Measurements from ENCODE around the gene MAPKBP1.

MAPKBP1 gene

GRCh38 chr15:41810651-41811431 lies 36.6 kb downstream of the MAPKBP1 start:
- intact Hi-C loops (cut with DNase I; ENCODE audit: low total_unique reads) = loop anchor here (10.0 kb wide), 1 partner anchor 216 kb away; no protein-coding TSS in a partner anchor
- no peak for DNase-seq
- peaks cover 10 to 42% (median 31%) of the 10 kb centered on the region in 3 donors for H3K36me3 ChIP-seq

GRCh38 chr15:41811432-41812195 lies 37.3 kb downstream of the MAPKBP1 start:
- Histone ChIP-seq H3K4me1 (no peaks in the 10 kb centered on the region), H3K9me3 (no peaks in the 10 kb centered on the region), H3K4me3 (no peak overlapping the region), H3K36me3 (peaks cover 10 to 50% (median 37%) of the 10 kb centered on the region in 3 donors), H3K27me3 (no peaks in the 10 kb centered on the region), H3K27ac (no peak overlapping the region)
- peak; percentile 87 to 90 for DNase-seq
- intact Hi-C loops (cut with DNase I; ENCODE audit: low total_unique reads) = loop anchor here (10.0 kb wide), 1 partner anchor 217 kb away; no protein-coding TSS in a partner anchor
- peak; percentile 88 to 95 for TF ChIP-seq CTCF (IDR thresholded peaks at IDR 0.05)

More at GRCh38 chr15:41810651-41811431, 36.6 kb downstream of the MAPKBP1 start:
- Histone ChIP-seq H3K4me3 (no peak overlapping the region), H3K27ac (no peak overlapping the region), H3K27me3 (no peaks in the 10 kb centered on the region), H3K9me3 (no peaks in the 10 kb centered on the region), H3K4me1 (peaks cover 0 to 8% (median 0%) of the 10 kb centered on the region in 4 donors)
- no peak for TF ChIP-seq CTCF (IDR thresholded peaks at IDR 0.05)

GRCh38 chr15:41812820-41813375 lies 38.6 kb downstream of the MAPKBP1 start:
- Histone ChIP-seq H3K27ac (no peak overlapping the region), H3K36me3 (peaks cover 19 to 62% (median 50%) of the 10 kb centered on the region in 3 donors), H3K4me1 (no peaks in the 10 kb centered on the region), H3K27me3 (no peaks in the 10 kb centered on the region), H3K9me3 (no peaks in the 10 kb centered on the region), H3K4me3 (no peak overlapping the region)
- TF ChIP-seq CTCF (IDR thresholded peaks at IDR 0.05) = no peak
- intact Hi-C loops (cut with DNase I; ENCODE audit: low total_unique reads) = loop anchor here (10.0 kb wide), 1 partner anchor 218 kb away; no protein-coding TSS in a partner anchor
- no peak for DNase-seq

- H3K36me3 ChIP-seq = peaks cover 24 to 68% (median 55%) of the 10 kb centered on the region in 3 donors
- H3K4me3 ChIP-seq = no peak overlapping the region
- DNase-seq = no peak
- H3K4me1 ChIP-seq = no peaks in the 10 kb centered on the region
- no peaks in the 10 kb centered on the region for H3K27me3 ChIP-seq
- intact Hi-C loops (cut with DNase I; ENCODE audit: low total_unique reads) = loop anchor here (10.0 kb wide), 1 partner anchor 219 kb away; no protein-coding TSS in a partner anchor
- no peaks in the 10 kb centered on the region for H3K9me3 ChIP-seq
- no peak for TF ChIP-seq CTCF (IDR thresholded peaks at IDR 0.05)
- no peak overlapping the region for H3K27ac ChIP-seq
These were observed 39.1 kb downstream of the MAPKBP1 start for GRCh38 chr15:41813426-41813825.

- H3K4me1 ChIP-seq = no peaks in the 10 kb centered on the region
- TF ChIP-seq CTCF (IDR thresholded peaks at IDR 0.05) = no peak
- no peaks in the 10 kb centered on the region for H3K9me3 ChIP-seq
- peaks cover 35 to 79% (median 65%) of the 10 kb centered on the region in 3 donors for H3K36me3 ChIP-seq
- no peak for DNase-seq
- intact Hi-C loops (cut with DNase I; ENCODE audit: low total_unique reads) = loop anchor here (10.0 kb wide), 1 partner anchor 220 kb away; no protein-coding TSS in a partner anchor
- H3K27ac ChIP-seq = no peak overlapping the region
- H3K4me3 ChIP-seq = no peak overlapping the region
- no peaks in the 10 kb centered on the region for H3K27me3 ChIP-seq
These were observed 40.2 kb downstream of the MAPKBP1 start for GRCh38 chr15:41814534-41814933.

Data from tibial artery (tissue), 4 donors.